GM15510 (cell line): ENCODE results near the gene HERC3.

Source experiments
- POLR2A ChIP-seq: IDR thresholded peaks from 3 replicates; pipeline ENCODE4 v1.6.1; 2011; ENCODE audit warnings: borderline replicate concordance; ENCODE audit not compliant: insufficient read length; ENCODE audit errors: extremely low read depth

HERC3 gene

GRCh38 chr4:88737307-88737941, 145.1 kb downstream of the HERC3 start:
- no peak for TF ChIP-seq POLR2A

- TF ChIP-seq POLR2A: no peak
These were observed 145.9 kb downstream of the HERC3 start for GRCh38 chr4:88738180-88738579.

GRCh38 chr4:88742561-88742960, 150.3 kb downstream of the HERC3 start:
- TF ChIP-seq POLR2A: no peak

GRCh38 chr4:88743696-88744095, 151.4 kb downstream of the HERC3 start:
- no peak for TF ChIP-seq POLR2A

GRCh38 chr4:88744609-88745008, 152.3 kb downstream of the HERC3 start:
- no peak for TF ChIP-seq POLR2A

GRCh38 chr4:88745175-88745574, 152.9 kb downstream of the HERC3 start:
- TF ChIP-seq POLR2A: no peak

GRCh38 chr4:88745581-88746163, 153.4 kb downstream of the HERC3 start:
- no peak for TF ChIP-seq POLR2A

- no peak for TF ChIP-seq POLR2A
These were observed 153.9 kb downstream of the HERC3 start for GRCh38 chr4:88746206-88746605.

GRCh38 chr4:88747351-88747750, 155.1 kb downstream of the HERC3 start:
- no peak for TF ChIP-seq POLR2A

- TF ChIP-seq POLR2A: no peak
These were observed 158.1 kb downstream of the HERC3 start for GRCh38 chr4:88750369-88750768.

GRCh38 chr4:88751258-88752075, 159.2 kb downstream of the HERC3 start:
- no peak for TF ChIP-seq POLR2A

- no peak for TF ChIP-seq POLR2A
These were observed 159.8 kb downstream of the HERC3 start for GRCh38 chr4:88752076-88752463.

- no peak for TF ChIP-seq POLR2A
These were observed 160.5 kb downstream of the HERC3 start for GRCh38 chr4:88752754-88753153.

GRCh38 chr4:88753658-88754571, 161.6 kb downstream of the HERC3 start:
- no peak for TF ChIP-seq POLR2A

GRCh38 chr4:88754796-88755195, 162.5 kb downstream of the HERC3 start:
- no peak for TF ChIP-seq POLR2A
